ENCODE data around the gene ZNF700. TPM values are rescaled to one million over a fixed set of nuclear protein-coding genes. Genes with fewer than 3 reads are reported as not detected.
A peak's percentile ranks its signal among the peaks of the same experiment; 100 is the strongest.
"Not testable (repeated sequence)": the region's sequence is repeated elsewhere in the genome, so short reads cannot be mapped to it uniquely, and the experiment has no call there.

The ZNF700 gene
- total RNA-seq: 10 to 100 TPM; 21.6 to 35.0 TPM

DNA sequence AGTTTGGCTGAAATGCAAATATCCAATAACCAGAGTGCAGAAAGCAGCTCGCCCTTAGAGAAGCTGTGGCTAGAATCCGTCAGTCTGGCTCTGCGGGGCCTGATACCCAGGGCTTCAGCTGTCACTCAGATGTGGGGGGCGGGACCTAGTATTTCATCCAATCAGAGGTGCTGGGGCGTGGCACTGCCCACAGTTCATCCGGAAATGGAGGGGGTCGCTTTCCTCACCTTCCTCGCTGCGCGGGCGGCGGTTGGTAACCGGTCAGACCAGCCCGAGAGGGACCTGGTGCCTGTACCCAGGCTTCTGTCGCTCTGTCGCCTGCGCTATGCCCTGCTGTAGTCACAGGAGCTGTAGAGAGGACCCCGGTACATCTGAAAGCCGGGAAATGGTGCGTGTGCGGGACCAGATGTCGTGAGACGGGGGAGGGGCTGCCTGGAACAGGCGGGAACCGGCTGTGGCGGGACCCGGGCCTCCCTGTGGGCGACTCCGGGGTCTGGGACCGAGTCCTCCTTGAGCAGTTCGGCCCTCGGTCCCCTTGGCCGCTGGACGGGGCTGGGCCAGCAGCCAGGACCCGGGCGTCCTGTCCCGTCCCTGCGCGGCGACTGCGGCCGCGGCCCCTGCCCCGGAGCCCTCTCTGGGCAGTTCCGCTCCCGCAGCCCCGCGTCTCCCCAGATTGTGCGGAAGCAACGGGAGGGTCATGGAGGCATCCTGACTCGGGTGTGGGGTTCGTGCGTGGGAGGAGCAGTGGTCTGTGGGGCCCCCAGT is at the start of gene ZNF700:
TSS of gene ZNF700 (plus strand) at position 222 of the 765 bp plus-strand sequence. CDS start at position 326, 104 bp downstream.
- Mint-ChIP-seq H3K36me3 (peaks cover 6% of the 10 kb centered on the region), H3K4me1 (ENCODE audit: low read depth in 2 of 2) (peaks cover 39 to 42% of the 10 kb centered on the region in 2 donors), H3K9me3 (no peaks in the 10 kb centered on the region), H3K4me3 (peak within 1 kb of the TSS; percentile 94), H3K27ac (peak within 1 kb of the TSS; percentile 91 to 95), H3K27me3 (peaks cover 0 to 4% of the 10 kb centered on the region in 2 donors)
- DNase-seq (ENCODE audit: low spot score) (peak; percentile 95), ATAC-seq (peak; percentile 97 to 98)

DNA sequence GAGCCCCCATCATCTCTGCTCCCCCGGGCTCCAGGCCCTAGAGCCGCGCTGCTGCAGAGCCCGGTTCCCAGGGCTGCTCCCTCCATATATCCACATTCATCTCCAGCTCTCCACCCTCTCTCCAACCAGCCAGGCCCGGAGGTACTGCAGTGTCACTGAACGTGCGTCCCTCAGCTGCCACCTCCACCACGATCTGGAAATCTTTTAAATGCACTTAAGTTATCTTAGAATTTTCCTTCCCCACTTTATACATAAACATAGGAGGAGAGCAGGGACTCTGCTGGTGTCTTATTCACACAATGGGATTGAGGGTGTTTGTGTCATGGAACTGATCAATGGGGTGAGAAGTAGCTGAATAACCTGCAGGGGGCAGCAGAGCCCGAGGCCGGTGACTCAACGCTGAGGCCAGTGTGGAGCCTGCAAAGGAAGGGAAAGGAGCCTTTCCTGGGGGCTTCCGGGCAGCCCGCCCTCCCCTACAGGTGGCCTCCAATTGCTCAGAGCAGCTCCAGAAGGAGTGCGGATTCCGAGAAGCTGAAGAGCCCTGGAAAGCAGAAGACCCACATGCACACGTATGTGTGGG is 45.1 kb upstream of the ZNF700 start:
- not testable (repeated sequence) for DNase-seq (ENCODE audit: low spot score); H3K4me1 Mint-ChIP-seq (ENCODE audit: low read depth in 2 of 2); H3K4me3 Mint-ChIP-seq; H3K9me3 Mint-ChIP-seq; H3K27ac Mint-ChIP-seq; H3K27me3 Mint-ChIP-seq; H3K36me3 Mint-ChIP-seq
- ATAC-seq: peak; percentile 52 to 75

GRCh38 chr19:11880598-11880997 is 44.3 kb upstream of the ZNF700 start:
- Mint-ChIP-seq H3K4me1 (ENCODE audit: low read depth in 2 of 2) (peaks cover 0 to 2% of the 10 kb centered on the region in 2 donors), H3K27me3 (no peaks in the 10 kb centered on the region), H3K27ac (no peak overlapping the region), H3K9me3 (no peaks in the 10 kb centered on the region), H3K36me3 (no peaks in the 10 kb centered on the region), H3K4me3 (no peak overlapping the region)
- ATAC-seq: no peak
- DNase-seq (ENCODE audit: low spot score): no peak

DNA sequence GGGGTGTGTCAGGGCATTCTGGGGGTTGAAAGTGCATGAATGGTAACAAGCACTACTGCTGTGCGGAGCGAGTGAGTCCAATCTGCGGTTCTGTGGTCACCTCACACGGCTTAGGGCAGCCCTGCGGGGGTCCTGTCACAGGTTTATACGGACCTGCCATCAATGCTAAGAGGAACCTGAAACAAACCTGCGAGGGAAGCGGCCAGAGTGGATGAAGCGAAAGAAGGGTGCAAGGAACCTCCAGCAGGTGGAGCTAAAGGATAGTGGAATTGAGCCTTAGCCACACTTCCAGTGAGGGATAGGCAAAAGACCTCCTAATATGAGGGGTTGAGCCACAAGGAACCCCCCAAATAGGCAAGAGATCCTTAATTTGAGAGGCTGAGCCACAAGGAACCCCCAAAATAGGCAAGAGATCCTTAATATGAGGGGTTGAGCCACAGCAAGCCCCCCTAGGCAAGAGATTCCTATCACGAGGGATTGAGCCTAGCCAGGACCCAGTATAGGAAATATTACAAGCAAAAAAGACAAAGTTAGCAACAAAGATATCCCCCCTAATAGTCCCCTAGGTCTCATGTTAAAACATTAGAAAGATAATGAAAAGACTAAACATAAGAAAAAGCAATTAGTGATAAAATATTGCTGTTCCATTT is 43.6 kb upstream of the ZNF700 start:
- DNase-seq (ENCODE audit: low spot score): peak; percentile 65
- no peak overlapping the region for H3K4me3 Mint-ChIP-seq
- no peak for ATAC-seq
- peaks cover 0 to 2% of the 10 kb centered on the region in 2 donors for H3K4me1 Mint-ChIP-seq (ENCODE audit: low read depth in 2 of 2)
- no peaks in the 10 kb centered on the region for H3K9me3 Mint-ChIP-seq
- no peaks in the 10 kb centered on the region for H3K27me3 Mint-ChIP-seq
- no peaks in the 10 kb centered on the region for H3K36me3 Mint-ChIP-seq
- no peak overlapping the region for H3K27ac Mint-ChIP-seq

GRCh38 chr19:11882606-11883005 is 42.3 kb upstream of the ZNF700 start:
- DNase-seq (ENCODE audit: low spot score) (no peak), ATAC-seq (no peak)
- no peaks in the 10 kb centered on the region for H3K36me3 Mint-ChIP-seq
- H3K4me1 Mint-ChIP-seq (ENCODE audit: low read depth in 2 of 2): peaks cover 5 to 7% of the 10 kb centered on the region in 2 donors
- no peak overlapping the region for H3K27ac Mint-ChIP-seq
- H3K9me3 Mint-ChIP-seq: no peaks in the 10 kb centered on the region
- H3K27me3 Mint-ChIP-seq: no peaks in the 10 kb centered on the region
- no peak overlapping the region for H3K4me3 Mint-ChIP-seq

DNA sequence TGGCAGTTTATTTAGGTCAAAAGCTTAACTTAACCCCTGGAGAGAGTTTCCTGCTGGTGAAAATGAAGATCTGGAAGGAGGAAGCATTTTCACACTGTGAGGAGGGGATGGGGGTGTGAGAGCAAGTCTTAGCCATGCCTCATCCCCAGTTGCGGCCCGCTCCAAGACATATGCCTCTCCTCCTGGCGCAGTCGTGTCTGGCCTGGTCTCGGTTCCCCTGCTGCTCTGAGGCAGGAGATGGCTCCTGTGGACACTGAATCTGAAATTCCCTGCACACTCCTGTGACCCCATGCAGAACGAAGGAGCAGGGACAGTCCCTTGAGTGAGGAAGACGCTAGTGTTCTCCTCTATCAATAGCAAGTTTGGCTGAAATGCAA is 37.7 kb upstream of the ZNF700 start:
- Mint-ChIP-seq H3K4me3 (peak overlapping the region; percentile 92), H3K27ac (peak overlapping the region in 1 of 2 donors; percentile 89), H3K9me3 (no peaks in the 10 kb centered on the region), H3K36me3 (no peaks in the 10 kb centered on the region), H3K4me1 (ENCODE audit: low read depth in 2 of 2) (peaks cover 14 to 17% of the 10 kb centered on the region in 2 donors), H3K27me3 (no peaks in the 10 kb centered on the region)
- DNase-seq (ENCODE audit: low spot score): no peak
- ATAC-seq: peak in 1 of 2 donors; percentile 20

- Mint-ChIP-seq H3K36me3 (no peaks in the 10 kb centered on the region), H3K27ac (peak within 1 kb of the TSS; percentile 82 to 89), H3K9me3 (no peaks in the 10 kb centered on the region), H3K4me1 (ENCODE audit: low read depth in 2 of 2) (peaks cover 14 to 17% of the 10 kb centered on the region in 2 donors), H3K4me3 (peak within 1 kb of the TSS; percentile 92), H3K27me3 (no peaks in the 10 kb centered on the region)
- DNase-seq (ENCODE audit: low spot score) (peak; percentile 79), ATAC-seq (peak; percentile 90 to 96)
Measured at GRCh38 chr19:11887611-11888531, 37.0 kb upstream of the ZNF700 start, which contains the start of gene ZNF69. Gene ZNF69, plus strand, starts transcription at chr19:11887782. Its CDS starts 142 bp downstream, at chr19:11887924.

DNA sequence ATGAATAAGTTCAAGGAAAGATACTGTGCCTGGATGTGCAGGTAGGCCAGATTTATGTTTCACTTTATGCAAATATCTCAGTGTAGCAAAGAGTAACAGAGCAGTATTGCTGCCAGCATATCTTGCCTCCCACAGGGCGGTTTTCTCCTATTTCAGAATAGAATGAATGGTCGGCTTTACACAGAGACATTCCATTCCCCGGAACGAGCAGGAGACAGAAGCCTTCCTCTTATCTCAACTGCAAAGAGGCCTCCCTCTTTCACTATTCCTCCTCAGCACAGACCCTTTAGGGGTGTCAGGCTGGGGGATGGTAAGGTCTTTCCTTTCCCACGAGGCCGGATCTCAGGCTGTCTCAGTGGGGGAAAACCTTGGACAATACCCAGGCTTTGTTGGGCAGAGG is 35.0 kb upstream of the ZNF700 start:
- Mint-ChIP-seq H3K4me1 (ENCODE audit: low read depth in 2 of 2) (peaks cover 14 to 18% of the 10 kb centered on the region in 2 donors), H3K4me3 (peak overlapping the region; percentile 92)
- not testable (repeated sequence) for DNase-seq (ENCODE audit: low spot score); H3K27me3 Mint-ChIP-seq; ATAC-seq; H3K36me3 Mint-ChIP-seq; H3K9me3 Mint-ChIP-seq; H3K27ac Mint-ChIP-seq

DNA sequence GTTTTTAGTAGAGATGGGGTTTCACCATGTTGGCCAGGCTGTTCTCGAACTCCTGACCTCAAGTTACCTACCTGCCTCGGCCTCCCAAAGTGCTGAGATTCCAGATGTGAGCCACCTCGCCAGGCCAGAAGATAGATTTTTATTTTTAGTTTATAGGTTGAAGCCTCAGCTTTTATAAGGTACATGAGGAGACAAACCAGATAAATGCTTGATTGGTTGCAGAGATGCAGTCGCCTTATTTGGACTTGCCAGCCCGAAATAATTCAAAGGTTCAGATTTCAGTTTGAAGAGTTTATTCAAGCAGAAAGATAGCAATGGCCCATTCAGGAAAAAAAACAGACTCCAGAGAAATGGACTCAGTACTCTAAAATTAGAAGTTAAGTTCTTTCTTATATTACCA is 34.3 kb upstream of the ZNF700 start:
- no peak for DNase-seq (ENCODE audit: low spot score)
- ATAC-seq: no peak
- Mint-ChIP-seq H3K36me3 (peaks cover 6% of the 10 kb centered on the region), H3K4me1 (ENCODE audit: low read depth in 2 of 2) (peaks cover 19 to 24% of the 10 kb centered on the region in 2 donors), H3K27me3 (no peaks in the 10 kb centered on the region), H3K27ac (no peak overlapping the region), H3K9me3 (no peaks in the 10 kb centered on the region), H3K4me3 (no peak overlapping the region)

GRCh38 chr19:11894851-11895250 is 30.1 kb upstream of the ZNF700 start:
- Mint-ChIP-seq H3K36me3 (peaks cover 12% of the 10 kb centered on the region), H3K27ac (no peak overlapping the region), H3K9me3 (no peaks in the 10 kb centered on the region), H3K4me1 (ENCODE audit: low read depth in 2 of 2) (peaks cover 6 to 7% of the 10 kb centered on the region in 2 donors), H3K27me3 (no peaks in the 10 kb centered on the region), H3K4me3 (no peak overlapping the region)
- DNase-seq (ENCODE audit: low spot score) (no peak), ATAC-seq (no peak)

GRCh38 chr19:11902228-11902627 is 22.7 kb upstream of the ZNF700 start:
- H3K27me3 Mint-ChIP-seq: no peaks in the 10 kb centered on the region
- no peak overlapping the region for H3K4me3 Mint-ChIP-seq
- no peak for DNase-seq (ENCODE audit: low spot score)
- no peak for ATAC-seq
- peaks cover 10% of the 10 kb centered on the region for H3K9me3 Mint-ChIP-seq
- no peaks in the 10 kb centered on the region for H3K4me1 Mint-ChIP-seq (ENCODE audit: low read depth in 2 of 2)
- H3K36me3 Mint-ChIP-seq: peaks cover 43% of the 10 kb centered on the region
- H3K27ac Mint-ChIP-seq: no peak overlapping the region

- Mint-ChIP-seq H3K27ac (no peak overlapping the region), H3K27me3 (no peaks in the 10 kb centered on the region), H3K36me3 (peaks cover 61% of the 10 kb centered on the region), H3K9me3 (peaks cover 24% of the 10 kb centered on the region), H3K4me3 (no peak overlapping the region), H3K4me1 (ENCODE audit: low read depth in 2 of 2) (no peaks in the 10 kb centered on the region)
- ATAC-seq (no peak), DNase-seq (ENCODE audit: low spot score) (no peak)
Measured at GRCh38 chr19:11905928-11906327, 19.0 kb upstream of the ZNF700 start.

GRCh38 chr19:11911937-11912336 is 13.0 kb upstream of the ZNF700 start:
- H3K27me3 Mint-ChIP-seq; DNase-seq (ENCODE audit: low spot score); H3K27ac Mint-ChIP-seq; H3K4me1 Mint-ChIP-seq (ENCODE audit: low read depth in 2 of 2); H3K4me3 Mint-ChIP-seq; ATAC-seq: not testable (repeated sequence)
- peaks cover 47% of the 10 kb centered on the region for H3K36me3 Mint-ChIP-seq
- peaks cover 19% of the 10 kb centered on the region for H3K9me3 Mint-ChIP-seq
